Keratinocyte (primary cell): ENCODE results near the gene VTI1A. TPM values are rescaled to one million over a fixed set of nuclear protein-coding genes. Genes with fewer than 3 reads are reported as not detected.

Source experiments
- DNase-seq: peaks from one replicate; pipeline ENCODE4 v3.0.0-alpha.2; 2011; ENCODE audit warnings: low read depth, missing footprints, low spot score
- FAIRE-seq: peaks from 2 replicates; lab custom pipeline; 2011; peaks lifted over from hg19 to GRCh38; lab: Jason Lieb, UNC
- H2AFZ ChIP-seq: 2 replicates; pipeline ENCODE4 v1.6.0; 2012; ENCODE audit warnings: low read length, control low read depth, inconsistent platforms; ENCODE audit not compliant: control insufficient read depth
- H3K27ac ChIP-seq: 2 replicates; pipeline ENCODE4 v1.5.1; 2011; ENCODE audit warnings: low read length; ENCODE audit not compliant: control insufficient read depth, insufficient read depth
- H3K27me3 ChIP-seq: 3 replicates; pipeline ENCODE4 v1.6.0; 2011; ENCODE audit warnings: low read length; ENCODE audit not compliant: control insufficient read depth, insufficient read depth; ENCODE audit errors: extremely low read depth
- H3K36me3 ChIP-seq, 2 experiments: 2 replicates in 1 of 2; 3 replicates in 1 of 2; pipeline ENCODE4 v1.5.1; 2011; ENCODE audit warnings: low read length in 2 of 2, mild to moderate bottlenecking in 1 of 2; ENCODE audit not compliant: control insufficient read depth in 2 of 2, insufficient read depth in 2 of 2; ENCODE audit errors: extremely low read depth in 1 of 2
- H3K4me1 ChIP-seq: 3 replicates; pipeline ENCODE4 v1.5.1; 2011; ENCODE audit warnings: low read length; ENCODE audit not compliant: control insufficient read depth, insufficient read depth; ENCODE audit errors: extremely low read depth
- H3K4me2 ChIP-seq: 3 replicates; pipeline ENCODE4 v1.6.0; 2011; ENCODE audit warnings: low read depth, low read length; ENCODE audit not compliant: control insufficient read depth, insufficient read depth; ENCODE audit errors: extremely low read depth
- H3K4me3 ChIP-seq, 3 experiments: fragments of 200-600 bp in 1 of 3; sonication (generic) in 1 of 3; 2 replicates in 2 of 3; 3 replicates in 1 of 3; pipeline ENCODE4 v1.5.1; 2011 to 2016; ENCODE audit warnings: low read length in 3 of 3, mild to moderate bottlenecking in 3 of 3, control low read depth in 2 of 3, inconsistent platforms in 1 of 3, low read depth in 1 of 3, mixed read lengths in 1 of 3, mixed run types in 1 of 3, moderate library complexity in 1 of 3; ENCODE audit not compliant: control insufficient read depth in 2 of 3, insufficient read depth in 2 of 3; ENCODE audit errors: extremely low read depth in 1 of 3
- H3K79me2 ChIP-seq: 2 replicates; pipeline ENCODE4 v1.6.0; 2012; ENCODE audit warnings: low read length; ENCODE audit not compliant: control insufficient read depth, insufficient read depth
- H3K9ac ChIP-seq: 3 replicates; pipeline ENCODE4 v1.6.0; 2011; ENCODE audit warnings: low read length; ENCODE audit not compliant: control insufficient read depth, insufficient read depth; ENCODE audit errors: extremely low read depth
- H3K9me1 ChIP-seq: 3 replicates; pipeline ENCODE4 v1.6.0; 2011; ENCODE audit warnings: low read length; ENCODE audit not compliant: control insufficient read depth, insufficient read depth; ENCODE audit errors: extremely low read depth
- H3K9me3 ChIP-seq: 2 replicates; pipeline ENCODE4 v1.5.1; 2012; ENCODE audit warnings: low read depth, low read length; ENCODE audit not compliant: control insufficient read depth
- H4K20me1 ChIP-seq: 3 replicates; pipeline ENCODE4 v1.6.0; 2011; ENCODE audit warnings: low read length; ENCODE audit not compliant: control insufficient read depth, insufficient read depth; ENCODE audit errors: extremely low read depth
- EZH2 ChIP-seq: IDR thresholded peaks from one replicate; pipeline ENCODE4 v1.6.1; 2012; ENCODE audit warnings: inconsistent platforms, mild to moderate bottlenecking, low read length, moderate library complexity
- dilution Hi-C: fragments of 300-500 bp; cut with MboI; formaldehyde crosslinking; loops from one replicate; pipeline ENCODE4 v1.7.0; 2020; ENCODE audit warnings: low sequenced_read_pairs; ENCODE audit not compliant: extremely low pct_ligation_motif_present
- polyA plus RNA-seq, 5 experiments: library from polyadenylated mRNA; depleted of rRNA in 3 of 5; stranded (reverse) in 3 of 5; stranded (forward) in 1 of 5; unstranded in 1 of 5; fragments of >200 nt; gene quantifications; 1 replicate in 1 of 5; 2 replicates in 3 of 5; 3 replicates in 1 of 5; pipeline versions ENCODE4 v1.2.1 to v1.2.3, GENCODE V29; 2011 to 2012; ENCODE audit warnings: missing spikeins in 2 of 5, low read depth in 1 of 5, low replicate concordance in 1 of 5
- TF ChIP-seq, protein P1 (sequence below), 3 experiments: IDR thresholded peaks in 1 of 3; conservative IDR thresholded peaks in 1 of 3; optimal IDR thresholded peaks in 1 of 3; 2 replicates in 2 of 3; 3 replicates in 1 of 3; pipeline versions ENCODE3 to v1.5.1; 2011; ENCODE audit warnings: low read length in 3 of 3, mild to moderate bottlenecking in 3 of 3, moderate library complexity in 2 of 3, control low read depth in 1 of 3, inconsistent platforms in 1 of 3; ENCODE audit not compliant: insufficient read depth in 2 of 3; ENCODE audit errors: extremely low read depth in 1 of 3

VTI1A gene
- polyA plus RNA-seq, 1 donor (not counting 4 experiments of a cell fraction or from before 2014, with no cell fraction given) = 18.5 TPM

DNA sequence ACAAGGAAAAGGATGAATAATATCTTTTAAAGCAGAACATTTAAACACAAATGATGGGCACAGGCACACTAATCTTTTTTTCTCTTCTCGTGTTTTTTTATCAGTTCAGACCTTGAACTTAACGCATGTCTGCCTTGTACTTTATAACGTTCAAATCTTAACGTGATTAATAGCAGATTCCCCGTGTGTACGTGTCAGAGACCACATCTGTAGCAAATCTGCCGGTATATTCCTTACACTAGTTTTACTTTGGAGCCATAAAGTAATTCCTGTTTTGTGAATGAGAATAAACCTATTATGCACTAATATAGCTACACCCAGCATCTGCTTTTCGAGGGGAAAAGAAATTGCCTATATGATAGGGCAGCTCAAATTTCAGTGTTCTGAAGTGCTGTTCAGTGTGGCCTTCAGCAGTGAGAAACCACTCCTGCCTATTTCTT is 337.0 kb downstream of the VTI1A start:
- Histone ChIP-seq H2AFZ (peak overlapping the region; percentile 22), H3K27me3 (no peaks in the 10 kb centered on the region), H3K4me1 (peaks cover 6% of the 10 kb centered on the region), H3K9me1 (no peaks in the 10 kb centered on the region), H3K4me2 (peak overlapping the region; percentile 73), H3K36me3 (no peaks in the 10 kb centered on the region), H4K20me1 (no peaks in the 10 kb centered on the region), H3K9me3 (no peaks in the 10 kb centered on the region), H3K27ac (no peak overlapping the region), H3K9ac (no peak overlapping the region), H3K79me2 (no peaks in the 10 kb centered on the region), H3K4me3 (no peak overlapping the region)
- DNase-seq (no peak), FAIRE-seq (no peak)
- TF ChIP-seq, protein P1, sequence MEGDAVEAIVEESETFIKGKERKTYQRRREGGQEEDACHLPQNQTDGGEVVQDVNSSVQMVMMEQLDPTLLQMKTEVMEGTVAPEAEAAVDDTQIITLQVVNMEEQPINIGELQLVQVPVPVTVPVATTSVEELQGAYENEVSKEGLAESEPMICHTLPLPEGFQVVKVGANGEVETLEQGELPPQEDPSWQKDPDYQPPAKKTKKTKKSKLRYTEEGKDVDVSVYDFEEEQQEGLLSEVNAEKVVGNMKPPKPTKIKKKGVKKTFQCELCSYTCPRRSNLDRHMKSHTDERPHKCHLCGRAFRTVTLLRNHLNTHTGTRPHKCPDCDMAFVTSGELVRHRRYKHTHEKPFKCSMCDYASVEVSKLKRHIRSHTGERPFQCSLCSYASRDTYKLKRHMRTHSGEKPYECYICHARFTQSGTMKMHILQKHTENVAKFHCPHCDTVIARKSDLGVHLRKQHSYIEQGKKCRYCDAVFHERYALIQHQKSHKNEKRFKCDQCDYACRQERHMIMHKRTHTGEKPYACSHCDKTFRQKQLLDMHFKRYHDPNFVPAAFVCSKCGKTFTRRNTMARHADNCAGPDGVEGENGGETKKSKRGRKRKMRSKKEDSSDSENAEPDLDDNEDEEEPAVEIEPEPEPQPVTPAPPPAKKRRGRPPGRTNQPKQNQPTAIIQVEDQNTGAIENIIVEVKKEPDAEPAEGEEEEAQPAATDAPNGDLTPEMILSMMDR (optimal IDR thresholded peaks at IDR 0.05 in 1 of 3, IDR thresholded peaks at IDR 0.05 in 1 of 3, conservative IDR thresholded peaks at IDR 0.05 in 1 of 3; ENCODE audit: extremely low read depth in 1 of 3, insufficient read depth in 2 of 3, low read length in 3 of 3) = no peak
- TF ChIP-seq EZH2 = no peak
- dilution Hi-C loops = no loop called here

GRCh38 chr10:112785089-112785488 is 338.1 kb downstream of the VTI1A start:
- no peak overlapping the region for H3K27ac ChIP-seq
- H3K9ac ChIP-seq = no peak overlapping the region
- H3K9me1 ChIP-seq = no peaks in the 10 kb centered on the region
- no peak overlapping the region for H2AFZ ChIP-seq
- peaks cover 6% of the 10 kb centered on the region for H3K4me1 ChIP-seq
- H3K4me2 ChIP-seq = no peak overlapping the region
- no peak overlapping the region for H3K4me3 ChIP-seq
- no peak for TF ChIP-seq EZH2
- TF ChIP-seq, protein P1 (optimal IDR thresholded peaks at IDR 0.05 in 1 of 3, IDR thresholded peaks at IDR 0.05 in 1 of 3, conservative IDR thresholded peaks at IDR 0.05 in 1 of 3; ENCODE audit: extremely low read depth in 1 of 3, insufficient read depth in 2 of 3, low read length in 3 of 3) = no peak
- H3K27me3 ChIP-seq = no peaks in the 10 kb centered on the region
- FAIRE-seq (no peak), DNase-seq (no peak)
- no peaks in the 10 kb centered on the region for H3K9me3 ChIP-seq
- H4K20me1 ChIP-seq = no peaks in the 10 kb centered on the region
- no peaks in the 10 kb centered on the region for H3K36me3 ChIP-seq
- no peaks in the 10 kb centered on the region for H3K79me2 ChIP-seq
- dilution Hi-C loops = no loop called here
